Prostate gland (tissue), 2 donors: ENCODE measurements around the gene MTM1. TPM values are rescaled to one million over a fixed set of nuclear protein-coding genes. Genes with fewer than 3 reads are reported as not detected.

Source experiments
- DNase-seq: peaks from one replicate; pipeline ENCODE4 v3.0.0-alpha.2; 2019; ENCODE audit warnings: low spot score
- H3K27ac ChIP-seq, 2 donors: fragments of 200-600 bp; sonication (generic); 2 replicates each; pipeline ENCODE4 v1.5.1; 2017 to 2019
- H3K27me3 ChIP-seq: fragments of 200-600 bp; sonication (generic); replicated peaks from 2 replicates; pipeline ENCODE4 v1.5.1; 2019; ENCODE audit not compliant: insufficient read depth
- H3K36me3 ChIP-seq, 2 donors: fragments of 200-600 bp; sonication (generic); 1 replicate in 1 of 2; 2 replicates in 1 of 2; pipeline versions ENCODE4 v1.5.1 to v1.8.1; 2017 to 2019
- H3K4me1 ChIP-seq: fragments of 200-600 bp; sonication (generic); replicated peaks from 2 replicates; pipeline ENCODE4 v1.5.1; 2019
- H3K4me3 ChIP-seq, 2 donors: fragments of 200-600 bp; sonication (generic); 2 replicates each; pipeline ENCODE4 v1.5.1; 2017 to 2019
- H3K9me3 ChIP-seq: fragments of 200-600 bp; sonication (generic); 2 replicates; pipeline ENCODE4 v1.5.1; 2017
- POLR2A ChIP-seq: fragments of 450-650 bp; IDR thresholded peaks from one replicate; pipeline ENCODE4 v1.6.1; 2016; ENCODE audit warnings: antibody characterized with exemption, mild to moderate bottlenecking
- POLR2AphosphoS5 ChIP-seq: sonication (generic); formaldehyde crosslinking; IDR thresholded peaks from one replicate; pipeline ENCODE4 v1.6.1; 2017; ENCODE audit warnings: antibody characterized with exemption
- WGBS: methylation state at CpG from one replicate; pipeline ENCODE4 v1.1.5; 2018; 5-methylcytosine and 5-hydroxymethylcytosine counted together
- intact Hi-C: fragments of 100-400 bp; cut with DNase I; formaldehyde crosslinking; loops from one replicate; pipeline ENCODE4 v1.14.2; 2022
- total RNA-seq, 2 donors: library from RNA; depleted of rRNA; stranded (reverse); fragments of >200 nt; gene quantifications; one replicate each; pipeline ENCODE4 v1.1.0, GENCODE V29; 2016
- TF ChIP-seq, protein P1 (sequence below), 4 experiments: fragments of 200-600 bp in 2 of 4; fragments of 450-650 bp in 2 of 4; sonication (generic) in 2 of 4; IDR thresholded peaks; 1 replicate in 3 of 4; 2 replicates in 1 of 4; pipeline ENCODE4 v1.5.1; 2016 to 2019; ENCODE audit warnings: antibody characterized with exemption in 4 of 4, mild to moderate bottlenecking in 2 of 4, moderate library complexity in 2 of 4

Gene MTM1
- total RNA-seq, 2 donors from 2014 or later = 10.3 to 30.2 TPM

DNA sequence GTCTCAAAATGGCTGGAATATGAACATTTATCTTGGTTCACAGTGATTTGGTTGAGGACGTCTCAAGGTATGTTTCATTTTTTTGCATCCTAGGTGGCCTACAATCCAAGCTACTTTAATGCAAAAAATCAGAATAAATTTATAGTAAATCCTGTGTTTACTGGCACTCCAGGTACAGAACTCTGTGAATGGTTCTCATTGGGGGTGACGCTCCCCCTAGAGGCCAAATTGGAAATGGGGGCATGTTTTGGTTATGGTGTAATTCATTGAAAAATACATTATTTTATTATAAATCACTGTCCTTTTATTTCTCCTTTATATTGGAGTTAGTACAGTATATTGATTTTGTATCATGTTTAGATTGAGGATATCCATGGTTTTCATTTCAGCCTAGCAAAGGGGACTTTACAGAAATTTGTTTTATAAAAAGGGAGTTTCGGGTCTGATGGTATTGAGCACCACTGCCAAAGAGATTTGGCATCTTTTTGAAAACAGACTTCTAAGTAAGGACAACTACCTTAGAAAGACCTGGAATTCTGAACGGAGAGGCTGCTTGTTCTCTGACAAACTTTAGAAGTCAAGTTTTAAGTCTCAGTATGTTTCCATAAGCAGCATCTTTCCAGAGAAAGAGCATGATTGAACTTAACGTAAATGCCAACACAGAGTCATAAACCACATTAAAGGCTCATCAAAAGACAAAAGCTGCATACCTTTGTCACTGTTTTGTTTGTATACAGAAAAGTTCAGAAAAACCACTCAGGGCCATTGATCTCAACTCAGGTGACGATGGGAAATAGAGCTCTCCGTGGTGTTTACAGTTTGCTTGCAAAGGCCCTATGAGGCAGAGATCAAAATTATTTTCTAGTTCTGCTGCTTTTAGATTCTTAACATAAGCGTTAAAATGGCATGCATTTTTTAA lies 19.4 kb downstream of the MTM1 start:
- Histone ChIP-seq H3K36me3 (no peaks in the 10 kb centered on the region), H3K27me3 (no peaks in the 10 kb centered on the region), H3K4me3 (no peak overlapping the region), H3K27ac (no peak overlapping the region), H3K4me1 (no peaks in the 10 kb centered on the region), H3K9me3 (no peaks in the 10 kb centered on the region)
- no peak for DNase-seq
- TF ChIP-seq POLR2A (no peak), POLR2AphosphoS5 (no peak)
- TF ChIP-seq, protein P1, sequence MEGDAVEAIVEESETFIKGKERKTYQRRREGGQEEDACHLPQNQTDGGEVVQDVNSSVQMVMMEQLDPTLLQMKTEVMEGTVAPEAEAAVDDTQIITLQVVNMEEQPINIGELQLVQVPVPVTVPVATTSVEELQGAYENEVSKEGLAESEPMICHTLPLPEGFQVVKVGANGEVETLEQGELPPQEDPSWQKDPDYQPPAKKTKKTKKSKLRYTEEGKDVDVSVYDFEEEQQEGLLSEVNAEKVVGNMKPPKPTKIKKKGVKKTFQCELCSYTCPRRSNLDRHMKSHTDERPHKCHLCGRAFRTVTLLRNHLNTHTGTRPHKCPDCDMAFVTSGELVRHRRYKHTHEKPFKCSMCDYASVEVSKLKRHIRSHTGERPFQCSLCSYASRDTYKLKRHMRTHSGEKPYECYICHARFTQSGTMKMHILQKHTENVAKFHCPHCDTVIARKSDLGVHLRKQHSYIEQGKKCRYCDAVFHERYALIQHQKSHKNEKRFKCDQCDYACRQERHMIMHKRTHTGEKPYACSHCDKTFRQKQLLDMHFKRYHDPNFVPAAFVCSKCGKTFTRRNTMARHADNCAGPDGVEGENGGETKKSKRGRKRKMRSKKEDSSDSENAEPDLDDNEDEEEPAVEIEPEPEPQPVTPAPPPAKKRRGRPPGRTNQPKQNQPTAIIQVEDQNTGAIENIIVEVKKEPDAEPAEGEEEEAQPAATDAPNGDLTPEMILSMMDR (IDR thresholded peaks at IDR 0.05) = peak in 2 of 4 experiments; percentile 24 to 32
- 69% methylated on average over 8 of the region's 8 CpGs for WGBS
- intact Hi-C loops = no loop called here

- H3K4me3 ChIP-seq = no peak overlapping the region
- H3K27me3 ChIP-seq = no peaks in the 10 kb centered on the region
- TF ChIP-seq, protein P1 (IDR thresholded peaks at IDR 0.05) = no peak
- no peak for TF ChIP-seq POLR2A
- TF ChIP-seq POLR2AphosphoS5 = no peak
- intact Hi-C loops = no loop called here
- H3K27ac ChIP-seq = no peak overlapping the region
- no peaks in the 10 kb centered on the region for H3K9me3 ChIP-seq
- 40% methylated on average over 1 of the region's 1 CpG for WGBS
- DNase-seq = no peak
- H3K4me1 ChIP-seq = no peaks in the 10 kb centered on the region
- no peaks in the 10 kb centered on the region for H3K36me3 ChIP-seq
Measured at GRCh38 chrX:150594584-150594983, 26.2 kb downstream of the MTM1 start.

DNA sequence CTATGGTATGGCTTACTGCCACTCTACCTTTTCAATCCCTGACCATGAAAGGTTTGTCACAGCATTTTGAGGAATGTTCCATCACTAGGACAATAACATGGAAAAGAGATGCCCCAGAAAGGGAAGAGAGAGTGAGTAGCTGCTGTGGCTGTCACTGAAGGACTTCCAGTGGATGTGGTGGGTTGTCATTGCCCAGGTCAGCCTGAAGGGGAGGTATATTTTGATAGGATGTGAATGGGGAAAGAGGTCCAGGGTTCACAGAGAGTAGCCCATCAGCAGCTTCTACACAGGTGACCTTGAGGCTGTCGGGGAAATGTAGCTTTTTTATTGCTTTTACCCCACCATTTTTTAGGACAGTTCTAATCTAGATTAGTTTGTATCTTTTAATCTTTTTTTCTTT lies 30.8 kb downstream of the MTM1 start:
- 63% methylated on average over 1 of the region's 1 CpG for WGBS
- TF ChIP-seq POLR2AphosphoS5 = no peak
- TF ChIP-seq POLR2A = no peak
- TF ChIP-seq, protein P1 (IDR thresholded peaks at IDR 0.05) = no peak
- H3K36me3 ChIP-seq = no peaks in the 10 kb centered on the region
- no peaks in the 10 kb centered on the region for H3K9me3 ChIP-seq
- no peak overlapping the region for H3K27ac ChIP-seq
- intact Hi-C loops = no loop called here
- H3K27me3 ChIP-seq = no peaks in the 10 kb centered on the region
- H3K4me3 ChIP-seq = no peak overlapping the region
- no peak for DNase-seq
- H3K4me1 ChIP-seq = no peaks in the 10 kb centered on the region

DNA sequence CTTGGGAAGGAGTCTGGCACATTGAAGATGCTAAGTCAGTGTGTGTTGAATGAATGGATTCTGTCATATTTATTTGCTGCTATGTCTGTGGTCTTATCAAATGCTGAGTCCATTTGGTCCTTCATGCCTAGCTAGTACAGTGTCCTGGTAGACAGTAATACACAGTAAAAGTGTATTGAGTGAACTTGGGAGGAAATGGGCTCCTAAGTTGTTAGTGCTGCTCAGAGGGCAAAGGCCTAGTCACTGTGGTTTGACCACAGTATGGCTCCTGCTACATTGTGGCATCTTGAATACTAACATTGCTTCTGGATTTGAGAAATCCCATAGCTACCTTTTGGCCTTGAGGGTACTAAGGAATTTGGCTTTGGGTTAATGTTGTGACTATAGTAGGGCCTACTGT lies 33.9 kb downstream of the MTM1 start:
- H3K9me3 ChIP-seq = no peaks in the 10 kb centered on the region
- H3K27me3 ChIP-seq = no peaks in the 10 kb centered on the region
- TF ChIP-seq POLR2AphosphoS5 (no peak), POLR2A (no peak)
- TF ChIP-seq, protein P1 (IDR thresholded peaks at IDR 0.05) = no peak
- intact Hi-C loops = no loop called here
- no peaks in the 10 kb centered on the region for H3K4me1 ChIP-seq
- no peak overlapping the region for H3K4me3 ChIP-seq
- no peak overlapping the region for H3K27ac ChIP-seq
- DNase-seq = no peak
- no peaks in the 10 kb centered on the region for H3K36me3 ChIP-seq

DNA sequence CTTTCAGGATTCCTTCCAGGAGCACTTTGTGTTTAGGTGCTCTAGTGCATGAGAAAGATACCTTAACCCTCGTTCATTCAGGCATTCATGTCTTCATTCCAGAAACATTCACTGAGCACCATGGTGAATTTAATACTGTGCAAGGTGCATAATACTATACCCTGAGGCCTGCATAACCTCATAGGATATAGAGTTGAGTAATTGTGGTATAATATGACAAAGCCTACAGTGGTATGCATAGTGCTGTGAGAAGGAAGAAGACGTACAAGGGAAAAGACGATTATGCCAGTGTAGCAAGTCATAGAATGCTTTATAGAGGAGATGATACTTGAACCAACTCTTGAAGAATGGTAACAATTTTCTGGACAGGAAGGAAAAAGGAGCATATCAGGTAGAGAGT lies 34.3 kb downstream of the MTM1 start:
- intact Hi-C loops = no loop called here
- Histone ChIP-seq H3K9me3 (no peaks in the 10 kb centered on the region), H3K27me3 (no peaks in the 10 kb centered on the region), H3K36me3 (no peaks in the 10 kb centered on the region), H3K4me3 (no peak overlapping the region), H3K4me1 (no peaks in the 10 kb centered on the region), H3K27ac (no peak overlapping the region)
- 96% methylated on average over 3 of the region's 3 CpGs for WGBS
- DNase-seq = no peak
- TF ChIP-seq POLR2AphosphoS5 = no peak
- TF ChIP-seq POLR2A = no peak
- TF ChIP-seq, protein P1 (IDR thresholded peaks at IDR 0.05) = no peak
